ENCODE measurements around the gene SLC5A4. TPM values are rescaled to one million over a fixed set of nuclear protein-coding genes. Genes with fewer than 3 reads are reported as not detected.
A peak's percentile ranks its signal among the peaks of the same experiment; 100 is the strongest.
"Not testable (repeated sequence)": the region's sequence is repeated elsewhere in the genome, so short reads cannot be mapped to it uniquely, and the experiment has no call there.

The SLC5A4 gene
- total RNA-seq, 1 donor = not detected

DNA sequence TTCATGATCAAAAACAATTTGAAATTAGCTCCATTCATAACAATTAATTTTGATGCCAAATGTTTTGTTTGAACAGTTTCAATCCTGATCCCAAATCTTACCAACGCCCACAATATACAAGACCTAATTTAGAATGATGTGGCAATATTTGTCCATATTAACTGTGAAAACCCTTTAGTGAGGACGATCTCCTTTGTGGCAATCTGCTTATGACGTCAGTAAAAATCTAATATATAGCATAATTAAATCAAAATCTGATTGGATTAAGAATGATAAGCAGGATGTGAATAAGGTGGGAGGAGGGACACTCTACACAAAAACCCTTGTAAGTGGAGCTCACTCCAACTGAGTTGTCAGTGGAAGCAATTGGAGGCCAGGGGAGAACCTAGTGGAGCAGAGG is 11.9 kb upstream of the SLC5A4 start:
- no peak overlapping the region for H3K4me3 ChIP-seq (ENCODE audit: low read depth, low read length)
- no peak for DNase-seq (ENCODE audit: low read depth)
- TF ChIP-seq CTCF (IDR thresholded peaks at IDR 0.05; ENCODE audit: insufficient read depth, low read length) = no peak

DNA sequence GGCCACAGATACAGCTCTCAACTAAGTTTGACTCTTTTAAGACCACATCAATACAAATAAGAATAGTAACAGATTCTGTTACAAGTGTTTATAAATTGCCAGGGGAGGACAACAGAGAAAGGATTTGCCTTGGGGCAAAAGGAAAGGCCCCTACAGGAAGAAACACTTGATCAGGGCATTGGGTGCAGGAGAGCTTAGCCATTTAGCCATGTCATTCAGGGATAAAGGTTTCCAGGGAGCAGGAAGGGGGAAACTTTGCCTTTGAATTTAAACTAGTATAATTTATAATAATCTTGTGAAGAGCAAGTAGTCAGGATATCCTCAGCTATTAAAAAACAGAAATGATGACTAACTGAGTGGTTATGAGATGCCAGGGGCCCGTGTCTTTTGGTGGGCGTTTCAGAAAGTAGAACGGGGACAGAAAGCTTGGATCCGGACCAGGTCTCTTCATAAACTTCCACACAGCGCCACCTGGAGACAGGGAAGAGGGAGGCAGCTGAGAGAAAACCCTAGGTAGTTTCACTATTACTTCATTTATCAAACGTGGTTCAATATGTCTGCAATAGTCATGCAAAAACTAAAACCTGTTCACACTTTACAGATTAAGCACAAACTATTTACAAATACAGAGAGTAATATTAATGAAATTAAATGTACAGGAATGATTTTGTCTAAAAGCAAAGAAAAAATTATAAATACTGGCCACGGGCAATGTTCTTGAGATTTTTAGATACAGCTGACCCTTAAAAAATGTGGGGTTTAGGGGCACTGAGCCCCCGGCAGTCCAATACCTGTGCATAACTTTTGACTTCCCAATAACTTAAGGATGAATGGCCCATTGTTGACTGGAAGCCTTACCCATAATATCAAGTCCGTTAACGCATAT is 11.0 kb upstream of the SLC5A4 start:
- H3K4me3 ChIP-seq (ENCODE audit: low read depth, low read length) = no peak overlapping the region
- peak; percentile 90 for TF ChIP-seq CTCF (IDR thresholded peaks at IDR 0.05; ENCODE audit: insufficient read depth, low read length)
- peak; percentile 75 for DNase-seq (ENCODE audit: low read depth)

GRCh38 chr22:32263678-32264077 is 8.5 kb upstream of the SLC5A4 start:
- H3K4me3 ChIP-seq (ENCODE audit: low read depth, low read length); DNase-seq (ENCODE audit: low read depth): not testable (repeated sequence)

- no peak for TF ChIP-seq CTCF (IDR thresholded peaks at IDR 0.05; ENCODE audit: insufficient read depth, low read length)
- H3K4me3 ChIP-seq (ENCODE audit: low read depth, low read length) = no peak overlapping the region
- no peak for DNase-seq (ENCODE audit: low read depth)
These were observed 6.2 kb upstream of the SLC5A4 start for GRCh38 chr22:32261306-32261705.

DNA sequence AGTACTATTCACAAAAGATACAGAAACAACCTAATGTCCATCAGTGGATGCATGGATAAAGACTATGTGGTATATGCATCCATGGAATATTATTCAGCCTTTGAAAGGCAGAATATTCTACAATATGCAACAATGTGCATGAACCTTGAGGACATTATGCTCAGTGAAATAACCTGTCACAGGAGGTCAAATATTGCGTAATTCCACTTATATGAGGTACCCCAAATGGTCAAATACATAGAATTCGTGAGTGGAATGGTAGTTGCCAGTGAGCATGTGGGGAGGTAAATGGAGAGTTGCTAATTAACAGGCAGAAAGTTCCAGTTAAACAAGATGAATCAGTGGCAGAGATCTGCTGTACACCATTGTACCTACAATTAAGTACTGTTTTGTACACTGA is 3.6 kb upstream of the SLC5A4 start:
- no peak overlapping the region for H3K4me3 ChIP-seq (ENCODE audit: low read depth, low read length)
- TF ChIP-seq CTCF (IDR thresholded peaks at IDR 0.05; ENCODE audit: insufficient read depth, low read length) = no peak
- no peak for DNase-seq (ENCODE audit: low read depth)

GRCh38 chr22:32255726-32256125 is 579 bp upstream of the SLC5A4 start:
- no peak overlapping the region for H3K4me3 ChIP-seq (ENCODE audit: low read depth, low read length)
- DNase-seq (ENCODE audit: low read depth) = no peak
- TF ChIP-seq CTCF (IDR thresholded peaks at IDR 0.05; ENCODE audit: insufficient read depth, low read length) = no peak

- no peak overlapping the region for H3K4me3 ChIP-seq (ENCODE audit: low read depth, low read length)
- no peak for DNase-seq (ENCODE audit: low read depth)
- no peak for TF ChIP-seq CTCF (IDR thresholded peaks at IDR 0.05; ENCODE audit: insufficient read depth, low read length)
These were observed 5.9 kb downstream of the SLC5A4 start for GRCh38 chr22:32249231-32249630.

Measured in fibroblast of the aortic adventitia (primary cell).